Chondrocyte (in vitro differentiated cells): ENCODE data around the gene TMEM30A. TPM values are rescaled to one million over a fixed set of nuclear protein-coding genes. Genes with fewer than 3 reads are reported as not detected.

Experiments used
- DNase-seq: peaks from one replicate; pipeline ENCODE4 v3.0.0; 2021; ENCODE audit warnings: mixed read lengths, low spot score
- H3K27ac Mint-ChIP-seq: one replicate; pipeline ENCODE4 v1.8.0; 2021; ENCODE audit warnings: mild to moderate bottlenecking, moderate library complexity, mixed read lengths; ENCODE audit not compliant: unreplicated experiment
- H3K27me3 Mint-ChIP-seq: 2 replicates; pipeline ENCODE4 v1.8.0; 2021; ENCODE audit warnings: low read depth, mixed read lengths
- H3K36me3 Mint-ChIP-seq: 2 replicates; pipeline ENCODE4 v1.8.0; 2021; ENCODE audit warnings: low read depth, mixed read lengths
- H3K4me1 Mint-ChIP-seq: 2 replicates; pipeline ENCODE4 v1.8.0; 2021; ENCODE audit warnings: low read depth, mild to moderate bottlenecking, mixed read lengths
- H3K4me3 Mint-ChIP-seq: one replicate; pipeline ENCODE4 v1.8.0; 2021; ENCODE audit warnings: mild to moderate bottlenecking, moderate library complexity, mixed read lengths; ENCODE audit not compliant: unreplicated experiment
- H3K9me3 Mint-ChIP-seq: 2 replicates; pipeline ENCODE4 v1.8.0; 2021; ENCODE audit warnings: low read depth, mixed read lengths
- CTCF ChIP-seq: fragments of 200-600 bp; sonication (generic); IDR thresholded peaks from 2 replicates; pipeline ENCODE4 v1.5.0; 2021; ENCODE audit warnings: antibody characterized with exemption, mild to moderate bottlenecking, moderate library complexity
- total RNA-seq: library from RNA; stranded (reverse); gene quantifications from 3 replicates; pipeline ENCODE4 v1.2.1, GENCODE V29; 2021

The TMEM30A gene
- total RNA-seq, 1 donor from 2014 or later: 146 TPM

- Mint-ChIP-seq H3K9me3 (no peaks in the 10 kb centered on the region), H3K36me3 (peaks cover 12% of the 10 kb centered on the region), H3K27ac (no peak overlapping the region), H3K27me3 (no peaks in the 10 kb centered on the region), H3K4me3 (no peak overlapping the region), H3K4me1 (peaks cover 4% of the 10 kb centered on the region)
- TF ChIP-seq CTCF: no peak
- no peak for DNase-seq
Measured at GRCh38 chr6:75250552-75250951, 34.0 kb downstream of the TMEM30A start.

DNA sequence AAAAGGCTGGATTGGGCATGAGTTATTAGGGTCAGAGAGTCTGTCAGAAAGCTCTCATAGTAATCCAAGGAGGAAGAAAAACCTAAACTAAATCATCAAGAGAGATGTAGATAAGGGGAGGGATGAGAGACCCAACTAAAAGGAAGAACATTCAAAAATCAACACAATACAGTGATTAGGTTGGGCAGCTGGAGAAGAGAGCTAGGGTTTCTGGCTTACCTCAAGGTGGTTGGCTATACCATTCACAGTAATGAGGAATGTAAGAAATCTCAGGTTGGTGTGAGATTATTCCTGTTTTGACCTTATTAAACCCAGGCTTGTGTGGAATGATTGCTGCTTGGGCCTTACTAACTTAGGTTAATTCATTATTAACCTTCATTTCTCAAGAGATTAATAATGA, 34.8 kb downstream of the TMEM30A start:
- no peak for DNase-seq
- no peak overlapping the region for H3K27ac Mint-ChIP-seq
- H3K4me3 Mint-ChIP-seq: no peak overlapping the region
- H3K36me3 Mint-ChIP-seq: peaks cover 11% of the 10 kb centered on the region
- peaks cover 9% of the 10 kb centered on the region for H3K4me1 Mint-ChIP-seq
- H3K9me3 Mint-ChIP-seq: no peaks in the 10 kb centered on the region
- no peaks in the 10 kb centered on the region for H3K27me3 Mint-ChIP-seq
- no peak for TF ChIP-seq CTCF

DNA sequence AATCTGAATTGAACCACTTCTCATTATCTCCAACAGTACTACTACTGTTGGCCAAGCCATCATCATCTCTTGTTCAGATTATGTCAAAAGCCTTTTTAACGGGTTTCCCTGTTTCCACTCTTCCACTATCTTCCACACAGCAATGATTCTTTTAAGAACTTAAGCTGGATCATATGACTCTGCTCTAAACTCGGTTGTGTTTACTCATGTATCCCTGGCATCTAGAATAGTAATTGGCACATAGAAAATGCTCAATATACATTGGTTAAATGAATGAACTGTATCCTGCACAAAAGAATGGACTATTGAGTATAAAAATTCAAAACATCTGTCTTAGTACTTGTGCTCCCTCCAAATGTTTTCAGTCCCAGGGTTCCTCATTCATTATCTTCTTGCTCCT, 38.2 kb downstream of the TMEM30A start:
- no peaks in the 10 kb centered on the region for H3K27me3 Mint-ChIP-seq
- H3K27ac Mint-ChIP-seq: no peak overlapping the region
- H3K4me1 Mint-ChIP-seq: peaks cover 25% of the 10 kb centered on the region
- no peaks in the 10 kb centered on the region for H3K9me3 Mint-ChIP-seq
- no peak for DNase-seq
- no peak overlapping the region for H3K4me3 Mint-ChIP-seq
- no peak for TF ChIP-seq CTCF
- H3K36me3 Mint-ChIP-seq: peaks cover 4% of the 10 kb centered on the region

DNA sequence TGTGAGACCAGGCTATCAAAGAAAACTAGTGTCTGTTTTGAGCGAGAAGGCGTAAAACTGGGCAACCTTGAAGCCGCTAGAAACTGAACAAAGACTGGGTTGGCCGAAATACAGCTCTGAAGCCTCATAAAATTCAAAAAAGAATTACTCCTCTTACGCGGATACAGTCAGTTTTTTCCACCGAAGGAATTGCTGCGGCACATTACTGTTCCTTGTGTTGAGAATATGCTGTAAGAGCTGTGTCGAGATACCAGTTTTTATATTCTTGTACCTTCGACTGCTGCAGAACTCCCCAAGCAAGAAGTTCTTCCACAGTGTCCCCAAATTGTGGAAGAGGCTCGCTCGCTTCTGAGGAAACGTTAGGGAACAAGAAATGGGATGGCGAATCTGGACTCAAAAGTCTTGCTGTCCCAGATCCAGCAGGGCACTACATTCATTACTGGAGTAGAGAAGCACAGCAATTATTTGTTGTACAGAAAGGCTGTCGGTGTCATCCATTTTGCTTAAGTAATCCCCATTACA, 40.5 kb downstream of the TMEM30A start:
- Mint-ChIP-seq H3K36me3 (peaks cover 9% of the 10 kb centered on the region), H3K9me3 (no peaks in the 10 kb centered on the region), H3K27ac (peak overlapping the region; percentile 98)

GRCh38 chr6:75243333-75244062, 41.1 kb downstream of the TMEM30A start, which contains the start of gene COX7A2:
Gene COX7A2 (minus strand): TSS chr6:75243801. CDS start chr6:75243734, 67 bp downstream.
- H3K27ac Mint-ChIP-seq: peak within 1 kb of the TSS; percentile 98
- peaks cover 9% of the 10 kb centered on the region for H3K36me3 Mint-ChIP-seq
- no peak for TF ChIP-seq CTCF
- peaks cover 32% of the 10 kb centered on the region for H3K4me1 Mint-ChIP-seq
- no peaks in the 10 kb centered on the region for H3K9me3 Mint-ChIP-seq
- H3K4me3 Mint-ChIP-seq: peak within 1 kb of the TSS; percentile 91
- no peaks in the 10 kb centered on the region for H3K27me3 Mint-ChIP-seq
- peak; percentile 94 for DNase-seq

More for the DNA sequence above, 40.5 kb downstream of the TMEM30A start:
- no peaks in the 10 kb centered on the region for H3K27me3 Mint-ChIP-seq
- TF ChIP-seq CTCF: no peak
- DNase-seq: no peak
- peak overlapping the region; percentile 91 for H3K4me3 Mint-ChIP-seq
- H3K4me1 Mint-ChIP-seq: peaks cover 32% of the 10 kb centered on the region
